Neuronal stem cell (in vitro differentiated cells): ENCODE data around the gene DCC.

Experiments
- DNase-seq: peaks from one replicate; pipeline ENCODE4 v3.0.0-alpha.2; 2013; ENCODE audit warnings: low spot score
- H2AFZ ChIP-seq: one replicate; pipeline ENCODE4 v1.6.1; 2013; ENCODE audit warnings: mild to moderate bottlenecking, low read length, inconsistent platforms
- H2AK5ac ChIP-seq: 2 replicates; pipeline ENCODE4 v1.6.1; 2013; ENCODE audit warnings: low read depth, mild to moderate bottlenecking, inconsistent platforms, low read length, moderate library complexity, mixed read lengths
- H2BK120ac ChIP-seq: 2 replicates; pipeline ENCODE4 v1.6.1; 2013; ENCODE audit warnings: low read depth, mild to moderate bottlenecking, inconsistent platforms, low read length, moderate library complexity, mixed read lengths
- H2BK12ac ChIP-seq: one replicate; pipeline ENCODE4 v1.6.1; 2013; ENCODE audit warnings: low read length, inconsistent platforms
- H2BK15ac ChIP-seq: 2 replicates; pipeline ENCODE4 v1.6.1; 2013; ENCODE audit warnings: mild to moderate bottlenecking, low read length, inconsistent platforms, mixed read lengths
- H2BK5ac ChIP-seq: one replicate; pipeline ENCODE4 v1.6.1; 2013; ENCODE audit warnings: inconsistent platforms, mild to moderate bottlenecking, low read length, moderate library complexity
- H3K14ac ChIP-seq: one replicate; pipeline ENCODE4 v1.6.1; 2013; ENCODE audit warnings: low read length, inconsistent platforms
- H3K18ac ChIP-seq: 2 replicates; pipeline ENCODE4 v1.6.1; 2013; ENCODE audit warnings: low read length, inconsistent platforms
- H3K23ac ChIP-seq: 2 replicates; pipeline ENCODE4 v1.6.1; 2013; ENCODE audit warnings: low read depth, mild to moderate bottlenecking, mixed read lengths, low read length, inconsistent platforms; ENCODE audit not compliant: poor library complexity
- H3K27ac ChIP-seq: replicated peaks from 3 replicates; pipeline ENCODE4 v1.5.1; 2013; ENCODE audit warnings: low read length, inconsistent platforms
- H3K27me3 ChIP-seq, 3 experiments: 2 replicates each; pipeline ENCODE4 v1.6.1; 2013; ENCODE audit warnings: low read length in 3 of 3, mild to moderate bottlenecking in 2 of 3, inconsistent platforms in 1 of 3, low read depth in 1 of 3, mixed read lengths in 1 of 3, moderate library complexity in 1 of 3; ENCODE audit not compliant: control insufficient read depth in 3 of 3, insufficient read depth in 3 of 3
- H3K36me3 ChIP-seq, 2 donors: replicated peaks in 1 of 2; 2 replicates each; pipeline ENCODE4 v1.6.1; 2013; ENCODE audit warnings: low read length in 2 of 2; ENCODE audit not compliant: control insufficient read depth in 2 of 2, insufficient read depth in 2 of 2
- H3K4ac ChIP-seq: 2 replicates; pipeline ENCODE4 v1.6.1; 2013; ENCODE audit warnings: inconsistent platforms, mild to moderate bottlenecking, low read length, moderate library complexity
- H3K4me1 ChIP-seq, 2 donors: 1 replicate in 1 of 2; 2 replicates in 1 of 2; pipeline ENCODE4 v1.6.1; 2013; ENCODE audit warnings: low read length in 2 of 2, low read depth in 1 of 2; ENCODE audit not compliant: control insufficient read depth in 2 of 2, insufficient read depth in 1 of 2
- H3K4me2 ChIP-seq: one replicate; pipeline ENCODE4 v1.6.1; 2013; ENCODE audit warnings: mild to moderate bottlenecking, low read length, inconsistent platforms; ENCODE audit not compliant: insufficient read depth, poor library complexity, severe bottlenecking
- H3K4me3 ChIP-seq, 2 donors: 2 replicates each; pipeline ENCODE4 v1.5.1; 2013; ENCODE audit warnings: low read length in 2 of 2, mild to moderate bottlenecking in 2 of 2, inconsistent platforms in 1 of 2, moderate library complexity in 1 of 2
- H3K79me1 ChIP-seq: one replicate; pipeline ENCODE4 v1.6.1; 2013; ENCODE audit warnings: low read depth, mild to moderate bottlenecking, inconsistent platforms, low read length, moderate library complexity
- H3K9ac ChIP-seq: one replicate; pipeline ENCODE4 v1.6.1; 2013; ENCODE audit warnings: mild to moderate bottlenecking, low read depth, low read length, inconsistent platforms; ENCODE audit not compliant: poor library complexity
- H3K9me3 ChIP-seq, 2 donors: replicated peaks in 1 of 2; 2 replicates each; pipeline versions ENCODE3 to v1.6.1; 2013; ENCODE audit warnings: low read length in 2 of 2, mild to moderate bottlenecking in 2 of 2, inconsistent platforms in 1 of 2, low read depth in 1 of 2, mixed read lengths in 1 of 2, moderate library complexity in 1 of 2; ENCODE audit not compliant: control insufficient read depth in 2 of 2, insufficient read depth in 1 of 2
- H4K8ac ChIP-seq: one replicate; pipeline ENCODE4 v1.6.1; 2013; ENCODE audit warnings: low read depth, mild to moderate bottlenecking, inconsistent platforms, low read length, moderate library complexity
- H4K91ac ChIP-seq: one replicate; pipeline ENCODE4 v1.6.1; 2013; ENCODE audit warnings: low read length, low read depth, mild to moderate bottlenecking, inconsistent platforms; ENCODE audit not compliant: poor library complexity
- WGBS, 2 donors: extraction: QIAGEN DNeasy Blood & Tissue Kit; methylation state at CpG; one replicate each; pipeline ENCODE4 v1.1.7; 2013; ENCODE audit warnings: missing lambda C conversion rate in 2 of 2, mixed read lengths in 1 of 2; ENCODE audit not compliant: insufficient read length in 2 of 2, insufficient replicate concordance in 1 of 2; ENCODE audit errors: extremely low coverage in 2 of 2; 5-methylcytosine and 5-hydroxymethylcytosine counted together

Gene DCC

GRCh38 chr18:52933356-52933755 lies 593.4 kb downstream of the DCC start:
- H3K4me2 ChIP-seq: no peak overlapping the region
- no peak overlapping the region for H3K27ac ChIP-seq
- H4K8ac ChIP-seq: no peak overlapping the region
- H3K14ac ChIP-seq: no peak overlapping the region
- H2AFZ ChIP-seq: no peak overlapping the region
- no peak overlapping the region for H2AK5ac ChIP-seq
- no peak overlapping the region for H2BK5ac ChIP-seq
- H2BK12ac ChIP-seq: no peak overlapping the region
- no peak overlapping the region for H2BK120ac ChIP-seq
- no peak overlapping the region for H3K9ac ChIP-seq
- H2BK15ac ChIP-seq: no peak overlapping the region
- 100% methylated on average over 2 of the region's 2 CpGs; no CpG with 5 or more reads in 1 of the 2 donors for WGBS, 2 donors
- no peak overlapping the region for H3K4me3 ChIP-seq
- H3K18ac ChIP-seq: no peak overlapping the region
- H3K36me3 ChIP-seq: no peaks in the 10 kb centered on the region
- no peaks in the 10 kb centered on the region for H3K79me1 ChIP-seq
- H3K4me1 ChIP-seq: peaks cover 0 to 2% of the 10 kb centered on the region in 2 donors
- no peak overlapping the region for H3K23ac ChIP-seq
- no peak overlapping the region for H4K91ac ChIP-seq
- no peak for DNase-seq
- no peaks in the 10 kb centered on the region for H3K9me3 ChIP-seq
- H3K4ac ChIP-seq: no peak overlapping the region
- H3K27me3 ChIP-seq: no peaks in the 10 kb centered on the region

GRCh38 chr18:52936931-52937330 lies 596.9 kb downstream of the DCC start:
- H3K36me3 ChIP-seq: no peaks in the 10 kb centered on the region
- no peak overlapping the region for H2AK5ac ChIP-seq
- no peak overlapping the region for H3K14ac ChIP-seq
- no peak overlapping the region for H3K4me3 ChIP-seq
- H2AFZ ChIP-seq: no peak overlapping the region
- WGBS, 2 donors: no CpG with 5 or more reads among the region's 1 CpG
- H3K4me1 ChIP-seq: peaks cover 0 to 2% of the 10 kb centered on the region in 2 donors
- H3K27ac ChIP-seq: no peak overlapping the region
- no peak overlapping the region for H3K9ac ChIP-seq
- H3K4me2 ChIP-seq: no peak overlapping the region
- H2BK120ac ChIP-seq: no peak overlapping the region
- H3K27me3 ChIP-seq: no peaks in the 10 kb centered on the region
- no peak overlapping the region for H2BK12ac ChIP-seq
- DNase-seq: no peak
- no peak overlapping the region for H4K91ac ChIP-seq
- no peak overlapping the region for H2BK15ac ChIP-seq
- no peak overlapping the region for H3K23ac ChIP-seq
- no peaks in the 10 kb centered on the region for H3K79me1 ChIP-seq
- H3K4ac ChIP-seq: no peak overlapping the region
- H2BK5ac ChIP-seq: no peak overlapping the region
- H4K8ac ChIP-seq: no peak overlapping the region
- no peak overlapping the region for H3K18ac ChIP-seq
- no peaks in the 10 kb centered on the region for H3K9me3 ChIP-seq

GRCh38 chr18:52937840-52938239 lies 597.8 kb downstream of the DCC start:
- H3K36me3 ChIP-seq: no peaks in the 10 kb centered on the region
- H3K4me1 ChIP-seq: peaks cover 0 to 2% of the 10 kb centered on the region in 2 donors
- H3K9me3 ChIP-seq: no peaks in the 10 kb centered on the region
- DNase-seq: no peak
- no peak overlapping the region for H3K14ac ChIP-seq
- no peak overlapping the region for H2BK12ac ChIP-seq
- no peak overlapping the region for H2BK120ac ChIP-seq
- no peak overlapping the region for H4K91ac ChIP-seq
- H3K27me3 ChIP-seq: no peaks in the 10 kb centered on the region
- H3K79me1 ChIP-seq: no peaks in the 10 kb centered on the region
- H3K4me2 ChIP-seq: no peak overlapping the region
- H3K4ac ChIP-seq: no peak overlapping the region
- H2AFZ ChIP-seq: no peak overlapping the region
- H2BK15ac ChIP-seq: no peak overlapping the region
- H3K27ac ChIP-seq: no peak overlapping the region
- H2BK5ac ChIP-seq: no peak overlapping the region
- H3K18ac ChIP-seq: no peak overlapping the region
- no peak overlapping the region for H2AK5ac ChIP-seq
- H3K4me3 ChIP-seq: no peak overlapping the region
- H3K9ac ChIP-seq: no peak overlapping the region
- H3K23ac ChIP-seq: no peak overlapping the region
- H4K8ac ChIP-seq: no peak overlapping the region
- WGBS, 2 donors: no CpG with 5 or more reads among the region's 6 CpGs

GRCh38 chr18:52945552-52945951 lies 605.6 kb downstream of the DCC start:
- Histone ChIP-seq H3K4ac (no peak overlapping the region), H2BK12ac (no peak overlapping the region), H2AFZ (no peak overlapping the region), H3K14ac (no peak overlapping the region), H2BK5ac (no peak overlapping the region), H4K8ac (no peak overlapping the region), H2BK120ac (no peak overlapping the region), H3K9ac (no peak overlapping the region), H3K23ac (no peak overlapping the region), H3K79me1 (no peaks in the 10 kb centered on the region), H3K4me3 (no peak overlapping the region), H2BK15ac (no peak overlapping the region), H3K27ac (no peak overlapping the region), H3K27me3 (no peaks in the 10 kb centered on the region), H3K4me2 (no peak overlapping the region), H3K18ac (peak overlapping the region; percentile 6), H3K4me1 (no peaks in the 10 kb centered on the region), H2AK5ac (no peak overlapping the region), H3K36me3 (no peaks in the 10 kb centered on the region), H3K9me3 (no peaks in the 10 kb centered on the region), H4K91ac (no peak overlapping the region)
- no CpG with 5 or more reads among the region's 2 CpGs for WGBS, 2 donors
- DNase-seq: no peak
